HEK293T (cell line): ENCODE measurements around the gene ZNF277.

Source experiments
- CTCF ChIA-PET: fragments of 350-600 bp; formaldehyde crosslinking; extraction: SDS; loops from one replicate; lab custom pipeline; 2021; ENCODE audit warnings: antibody characterized with exemption, inconsistent platforms; lab: Yijun Ruan, JAX
- POLR2A ChIA-PET: fragments of 350-600 bp; formaldehyde crosslinking; extraction: SDS; loops from one replicate; lab custom pipeline; 2020; ENCODE audit warnings: antibody characterized with exemption, inconsistent platforms; lab: Yijun Ruan, JAX
- DNase-seq: peaks from one replicate; pipeline ENCODE4 v3.0.0; 2012; ENCODE audit warnings: mixed read lengths; ENCODE audit errors: extremely low spot score
- ARNT ChIP-seq: fragments of 450-650 bp; IDR thresholded peaks from 2 replicates; pipeline ENCODE4 v1.6.1; 2017; ENCODE audit warnings: mild to moderate bottlenecking
- BHLHE40 ChIP-seq: fragments of 450-650 bp; IDR thresholded peaks from 2 replicates; pipeline ENCODE4 v1.6.1; 2016; ENCODE audit warnings: mild to moderate bottlenecking, moderate library complexity, borderline replicate concordance
- CTBP1 ChIP-seq: fragments of 450-650 bp; IDR thresholded peaks from 2 replicates; pipeline ENCODE4 v1.6.1; 2016; ENCODE audit warnings: borderline replicate concordance
- ELF4 ChIP-seq: fragments of 450-650 bp; IDR thresholded peaks from 2 replicates; pipeline ENCODE4 v1.6.1; 2017; ENCODE audit warnings: antibody characterized with exemption
- FOXA1 ChIP-seq: fragments of 450-650 bp; IDR thresholded peaks from 2 replicates; pipeline ENCODE4 v1.6.1; 2016; ENCODE audit warnings: mild to moderate bottlenecking
- FOXK2 ChIP-seq: fragments of 450-650 bp; IDR thresholded peaks from 2 replicates; pipeline ENCODE4 v1.6.1; 2016; ENCODE audit warnings: mild to moderate bottlenecking
- FOXM1 ChIP-seq: fragments of 450-650 bp; IDR thresholded peaks from 2 replicates; pipeline ENCODE4 v1.6.1; 2017; ENCODE audit warnings: mild to moderate bottlenecking, borderline replicate concordance
- HDGF ChIP-seq: fragments of 450-650 bp; IDR thresholded peaks from 2 replicates; pipeline ENCODE4 v1.6.1; 2017; ENCODE audit warnings: antibody characterized with exemption, borderline replicate concordance
- L3MBTL2 ChIP-seq: fragments of 450-650 bp; conservative IDR thresholded peaks from 2 replicates; pipeline ENCODE4 v1.6.1; 2016; ENCODE audit warnings: mild to moderate bottlenecking
- LEF1 ChIP-seq: fragments of 450-650 bp; IDR thresholded peaks from 2 replicates; pipeline ENCODE4 v1.6.1; 2017; ENCODE audit warnings: mild to moderate bottlenecking, borderline replicate concordance
- NFRKB ChIP-seq: fragments of 450-650 bp; IDR thresholded peaks from 2 replicates; pipeline ENCODE4 v1.6.1; 2016; ENCODE audit warnings: mild to moderate bottlenecking, moderate library complexity
- SP1 ChIP-seq: fragments of 450-650 bp; IDR thresholded peaks from 2 replicates; pipeline ENCODE4 v1.6.1; 2017
- SUZ12 ChIP-seq: fragments of 450-650 bp; IDR thresholded peaks from 2 replicates; pipeline ENCODE4 v1.6.1; 2016; ENCODE audit warnings: mild to moderate bottlenecking
- TARDBP ChIP-seq: fragments of 450-650 bp; IDR thresholded peaks from 2 replicates; pipeline ENCODE4 v1.6.1; 2016
- ZNF384 ChIP-seq: fragments of 450-650 bp; IDR thresholded peaks from 2 replicates; pipeline ENCODE4 v1.6.1; 2016
- TF ChIP-seq, protein P1 (sequence below): fragments of 450-650 bp; IDR thresholded peaks from 2 replicates; pipeline ENCODE4 v1.6.1; 2016

Gene ZNF277

DNA sequence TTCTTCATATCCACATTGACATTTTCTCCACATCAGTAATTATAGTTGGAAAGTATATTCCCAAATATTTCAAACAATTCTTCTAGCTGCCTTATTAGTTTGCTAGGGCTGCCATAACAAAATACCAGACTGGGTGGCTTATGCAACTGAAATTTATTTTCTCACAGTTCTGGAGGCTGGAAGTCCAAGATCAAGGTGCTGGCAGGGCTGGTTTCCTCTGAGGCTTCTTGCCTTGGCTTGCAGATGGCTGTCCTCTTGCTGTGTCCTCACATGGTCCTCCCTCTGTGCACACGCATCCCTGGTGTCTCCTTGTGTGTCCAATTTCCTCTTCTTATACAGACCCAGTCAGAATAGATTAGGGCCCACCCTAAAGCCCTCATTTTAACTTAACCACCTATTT is 34.8 kb upstream of the ZNF277 start:
- TF ChIP-seq, protein P1, sequence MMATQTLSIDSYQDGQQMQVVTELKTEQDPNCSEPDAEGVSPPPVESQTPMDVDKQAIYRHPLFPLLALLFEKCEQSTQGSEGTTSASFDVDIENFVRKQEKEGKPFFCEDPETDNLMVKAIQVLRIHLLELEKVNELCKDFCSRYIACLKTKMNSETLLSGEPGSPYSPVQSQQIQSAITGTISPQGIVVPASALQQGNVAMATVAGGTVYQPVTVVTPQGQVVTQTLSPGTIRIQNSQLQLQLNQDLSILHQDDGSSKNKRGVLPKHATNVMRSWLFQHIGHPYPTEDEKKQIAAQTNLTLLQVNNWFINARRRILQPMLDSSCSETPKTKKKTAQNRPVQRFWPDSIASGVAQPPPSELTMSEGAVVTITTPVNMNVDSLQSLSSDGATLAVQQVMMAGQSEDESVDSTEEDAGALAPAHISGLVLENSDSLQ, result no peak
- TF ChIP-seq FOXK2, result no peak
- TF ChIP-seq NFRKB, result no peak
- no peak for TF ChIP-seq FOXA1
- no peak for DNase-seq
- CTCF ChIA-PET, result no interaction called here
- POLR2A ChIA-PET, result no interaction called here

DNA sequence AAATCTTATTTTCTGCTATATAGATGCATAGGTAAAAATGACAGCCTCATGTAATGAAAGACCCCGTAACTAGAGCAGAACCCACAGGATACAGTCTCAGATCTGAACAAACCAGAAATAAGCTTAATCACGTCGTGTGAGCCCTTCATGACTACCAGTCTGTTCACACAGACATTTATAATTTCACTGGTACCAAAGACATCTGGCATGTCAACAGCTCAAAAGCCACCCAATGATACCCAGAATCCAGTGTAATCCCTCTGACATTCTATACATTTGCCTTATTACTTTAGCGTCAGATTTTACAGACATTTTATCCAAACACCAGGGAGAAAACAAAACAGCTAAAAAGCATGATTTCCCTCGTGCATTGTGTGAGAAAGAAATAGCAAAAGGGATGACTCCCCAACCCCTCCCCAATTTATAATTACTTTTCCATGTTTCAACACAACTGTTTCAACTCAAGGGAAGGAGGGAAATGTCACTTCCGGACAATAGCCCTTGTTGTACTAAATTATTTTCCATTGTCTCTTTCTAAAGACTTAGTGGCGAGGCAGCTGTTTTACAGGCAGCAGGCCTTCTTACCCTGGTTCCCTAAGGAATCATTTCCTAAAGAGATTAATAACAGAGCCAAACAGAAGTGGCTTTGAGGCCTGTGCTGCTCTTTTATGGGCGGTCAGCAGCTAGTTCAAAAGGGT is 33.5 kb upstream of the ZNF277 start:
- DNase-seq, result no peak

DNA sequence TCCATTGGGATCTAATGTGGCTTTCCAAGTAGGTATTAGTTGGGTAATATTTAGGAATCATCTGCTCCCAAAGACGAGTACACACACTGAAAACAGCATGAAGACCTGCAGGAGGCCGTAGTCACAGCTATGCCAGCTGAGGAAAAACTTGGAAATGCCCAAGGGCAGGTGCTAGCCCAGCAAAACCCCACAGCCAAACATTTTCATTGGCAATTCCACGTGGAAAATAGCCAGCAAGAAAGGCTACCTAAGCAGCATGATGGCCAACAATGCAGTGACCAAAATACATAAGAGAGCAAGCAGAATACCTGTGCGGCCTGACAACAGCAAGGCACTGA is 33.0 kb upstream of the ZNF277 start:
- no peak for DNase-seq
- ChIA-PET POLR2A (no interaction called here), CTCF (no interaction called here)
- TF ChIP-seq FOXM1 (no peak), ARNT (no peak), SP1 (no peak), NFRKB (no peak), L3MBTL2 (no peak), HDGF (no peak), CTBP1 (no peak), SUZ12 (no peak), FOXA1 (no peak), TARDBP (no peak), BHLHE40 (no peak), ELF4 (no peak), ZNF384 (no peak)
- TF ChIP-seq, protein P1, result no peak

More for the DNA sequence above, 33.5 kb upstream of the ZNF277 start:
- TF ChIP-seq TARDBP, result no peak
- no peak for TF ChIP-seq ZNF384
- no peak for TF ChIP-seq ELF4
- TF ChIP-seq LEF1, result no peak
- TF ChIP-seq ARNT, result no peak
- TF ChIP-seq SP1, result no peak
- TF ChIP-seq FOXK2, result no peak
- no peak for TF ChIP-seq L3MBTL2
- no peak for TF ChIP-seq CTBP1
- ChIA-PET CTCF (no interaction called here), POLR2A (no interaction called here)

DNA sequence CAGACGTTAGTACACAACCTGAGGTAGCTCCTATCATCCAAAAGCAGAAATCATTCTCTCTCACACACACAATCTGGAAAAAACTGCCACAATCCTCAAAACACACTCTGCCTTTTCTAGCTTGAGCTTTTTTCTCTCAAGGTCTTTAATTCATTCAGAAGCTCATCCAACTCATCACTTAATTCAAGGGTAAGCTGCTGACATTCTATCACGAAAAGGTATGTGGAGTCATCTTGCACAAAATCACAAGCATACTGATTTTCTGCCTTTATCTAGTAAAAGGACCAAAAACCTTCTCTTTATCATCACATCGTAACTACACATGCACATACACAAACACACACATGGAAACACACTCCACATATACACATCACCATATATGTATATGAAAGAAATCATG is 32.3 kb upstream of the ZNF277 start:
- POLR2A ChIA-PET, result no interaction called here

DNA sequence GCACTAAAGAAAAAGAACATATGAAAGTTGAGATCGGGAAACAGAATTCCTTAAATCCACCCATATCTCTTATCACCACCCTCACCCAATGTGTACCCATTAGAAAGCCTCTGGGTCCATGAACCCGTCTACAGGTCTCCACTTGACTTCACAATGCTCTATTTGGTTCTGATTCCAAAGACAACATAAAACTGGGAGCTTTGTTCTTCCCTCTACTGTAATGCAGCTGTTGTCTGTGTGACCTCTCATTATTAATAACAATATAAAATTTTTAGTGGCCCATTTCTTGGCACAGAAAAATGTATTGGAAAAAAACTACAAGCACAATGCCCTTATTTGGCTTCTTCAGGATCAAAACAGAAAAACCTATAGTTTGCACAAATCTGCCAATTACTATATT is 30.3 kb upstream of the ZNF277 start:
- DNase-seq, result no peak
- CTCF ChIA-PET, result no interaction called here
- POLR2A ChIA-PET, result no interaction called here
- TF ChIP-seq HDGF, result no peak
- TF ChIP-seq TARDBP, result no peak
- TF ChIP-seq, protein P1, result no peak
- TF ChIP-seq SUZ12, result no peak
- no peak for TF ChIP-seq L3MBTL2
- no peak for TF ChIP-seq FOXK2
- no peak for TF ChIP-seq ELF4
- no peak for TF ChIP-seq FOXA1

More for the DNA sequence above, 32.3 kb upstream of the ZNF277 start:
- TF ChIP-seq LEF1 (no peak), FOXM1 (no peak), SUZ12 (no peak), BHLHE40 (no peak), FOXK2 (no peak)
- DNase-seq, result no peak
- CTCF ChIA-PET, result no interaction called here

DNA sequence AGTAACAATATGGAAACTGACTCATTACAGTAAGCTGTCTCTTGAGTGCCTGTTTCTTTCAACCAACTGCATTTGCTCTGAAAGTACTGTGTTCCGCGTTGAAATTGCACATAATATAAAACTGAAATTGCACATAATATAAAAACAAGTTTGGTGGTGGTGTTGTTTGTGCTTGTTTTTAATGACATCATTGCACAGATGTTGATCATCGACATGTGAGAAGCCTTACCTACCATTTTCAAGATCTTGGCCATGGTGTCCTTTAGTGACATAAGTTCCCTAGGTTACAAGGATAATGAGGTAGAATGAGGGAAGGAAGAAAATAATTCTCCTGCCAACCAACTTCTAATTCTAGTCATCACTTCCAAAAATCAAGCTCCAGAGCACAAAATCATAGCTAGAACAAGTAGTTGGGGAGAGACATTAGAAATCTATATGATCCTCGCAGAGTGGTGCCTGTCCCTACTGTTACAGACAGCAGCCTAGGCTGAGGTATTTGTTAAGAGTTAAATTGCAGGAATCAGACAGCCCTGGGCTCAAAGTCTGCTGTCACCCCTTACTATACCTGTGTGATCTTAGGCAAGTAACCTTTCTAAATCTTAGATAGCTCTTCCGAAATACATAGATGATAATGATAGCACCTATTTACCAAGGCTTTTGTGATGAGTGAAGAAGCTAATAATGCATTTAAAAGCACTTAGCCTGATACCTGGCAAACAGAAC is 29.6 kb upstream of the ZNF277 start:
- POLR2A ChIA-PET, result no interaction called here
- CTCF ChIA-PET, result interaction anchor here (0.6 kb wide), 1 partner anchor 1980 kb away, joined by 3 read pairs; no protein-coding TSS in a partner anchor
- TF ChIP-seq FOXM1, result no peak
- no peak for TF ChIP-seq BHLHE40
- no peak for TF ChIP-seq FOXK2
- no peak for TF ChIP-seq ARNT
- TF ChIP-seq NFRKB, result no peak
- TF ChIP-seq L3MBTL2, result no peak
- no peak for TF ChIP-seq ZNF384
- no peak for TF ChIP-seq SUZ12
- no peak for TF ChIP-seq HDGF
- TF ChIP-seq ELF4, result no peak
- TF ChIP-seq SP1, result no peak
- no peak for TF ChIP-seq CTBP1
- TF ChIP-seq LEF1, result no peak
- DNase-seq, result no peak

DNA sequence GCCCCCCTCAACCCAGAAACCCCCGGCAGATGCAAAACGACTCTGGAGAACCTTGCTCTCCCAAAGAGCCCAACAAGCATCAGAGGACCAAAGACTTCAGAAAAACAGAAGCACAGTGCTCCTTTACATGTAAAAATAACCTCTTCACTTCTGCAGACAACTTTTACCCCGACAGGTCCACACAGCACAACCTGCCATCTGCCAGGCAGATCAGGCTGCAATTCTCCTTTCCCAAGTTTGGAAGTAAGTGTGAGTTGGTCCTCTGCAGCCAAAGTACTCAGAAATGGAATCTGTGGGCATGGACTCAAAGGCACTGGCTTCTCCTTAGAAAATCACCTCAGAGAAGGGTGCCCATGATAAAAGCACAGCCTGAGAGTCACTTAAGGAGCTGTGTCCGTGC is 26.3 kb upstream of the ZNF277 start:
- no peak for TF ChIP-seq TARDBP
- TF ChIP-seq SUZ12, result no peak
- no peak for TF ChIP-seq HDGF
- no peak for TF ChIP-seq ZNF384
- no peak for TF ChIP-seq L3MBTL2
- TF ChIP-seq SP1, result no peak
- no peak for TF ChIP-seq FOXM1
- no peak for TF ChIP-seq LEF1
- no peak for TF ChIP-seq NFRKB
- no peak for TF ChIP-seq FOXA1
- TF ChIP-seq FOXK2, result no peak
- no peak for TF ChIP-seq ARNT
- no peak for TF ChIP-seq ELF4
- TF ChIP-seq, protein P1, result no peak
- TF ChIP-seq BHLHE40, result no peak
- no peak for TF ChIP-seq CTBP1
- no peak for DNase-seq
- ChIA-PET CTCF (no interaction called here), POLR2A (no interaction called here)
